K562 treated with DMSO at 1 percent for 24 hours (cell line): ENCODE results near the gene NAPG. TPM values are rescaled to one million over a fixed set of nuclear protein-coding genes. Genes with fewer than 3 reads are reported as not detected.

Experiments
- total RNA-seq: library from RNA; unstranded; fragments of 300-600 nt; gene quantifications from 2 replicates; pipeline ENCODE4 v1.2.3, GENCODE V29; 2022; ENCODE audit warnings: low read depth; ENCODE audit not compliant: insufficient read depth

Gene NAPG
- 12.5 and 15.8 TPM in 2 replicates for total RNA-seq

DNA sequence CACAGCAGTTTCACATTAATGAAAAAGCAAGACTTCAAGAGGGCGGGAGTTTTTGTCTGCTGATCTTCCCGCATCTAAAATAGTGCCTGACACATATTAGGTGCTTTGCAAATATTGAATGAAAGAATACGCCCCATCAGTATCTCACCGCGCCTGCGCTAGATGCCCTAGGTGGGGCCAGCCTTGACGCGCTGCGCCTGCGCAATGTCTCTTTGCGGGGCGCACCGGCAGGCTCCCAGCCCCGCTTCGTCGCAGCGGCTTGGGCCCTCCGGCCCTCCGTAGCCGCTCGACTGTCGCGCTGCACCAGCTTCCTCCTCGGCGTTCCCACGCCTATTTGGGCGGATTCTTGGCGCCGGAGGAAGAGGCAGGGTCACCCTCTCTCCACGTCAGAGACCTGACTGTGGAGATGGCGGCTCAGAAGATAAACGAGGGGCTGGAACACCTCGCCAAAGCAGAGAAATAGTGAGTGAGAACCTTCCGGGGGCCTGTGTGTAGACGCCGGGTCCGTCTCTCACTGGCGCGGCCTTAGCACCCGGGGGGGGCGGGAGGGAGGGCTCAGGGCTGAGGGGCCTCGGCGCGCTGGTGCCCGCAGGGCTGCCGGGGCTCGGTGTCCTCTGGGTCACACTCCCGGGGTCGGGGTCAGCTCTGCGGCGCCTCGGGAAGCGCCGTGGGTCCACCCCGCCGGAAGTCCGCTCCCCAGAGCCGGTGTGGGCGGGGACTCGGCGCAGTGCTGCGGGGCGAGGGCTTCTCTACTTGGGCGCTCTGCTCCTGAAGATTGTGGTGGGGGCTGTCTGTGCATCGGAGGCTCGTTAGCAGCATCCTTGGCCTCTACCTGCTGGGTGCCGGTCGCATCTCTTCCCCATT is at the start of gene NAPG:
TSS of gene NAPG (plus strand) at position 331 of the 864 bp plus-strand sequence. CDS start at position 407, 76 bp downstream.

Other genes starting within 250 kb of the NAPG start
- gene APCDD1, start 71.4 kb upstream of the NAPG start, total RNA-seq, result not detected in 2 replicates